GM23248 (cell line): Measurements from ENCODE around the gene SHD.

Source experiments
- EZH2 ChIP-seq: fragments of 200-600 bp; sonication (generic); IDR thresholded peaks from 2 replicates; pipeline ENCODE4 v1.6.1; 2018; ENCODE audit warnings: antibody characterized with exemption, mild to moderate bottlenecking; ENCODE audit not compliant: insufficient read depth, poor library complexity, severe bottlenecking
- EZH2phosphoT487 ChIP-seq: fragments of 200-600 bp; sonication (generic); IDR thresholded peaks from 2 replicates; pipeline ENCODE4 v1.6.1; 2018; ENCODE audit warnings: antibody characterized with exemption, moderate library complexity, mild to moderate bottlenecking, low read depth; ENCODE audit not compliant: insufficient read depth

DNA sequence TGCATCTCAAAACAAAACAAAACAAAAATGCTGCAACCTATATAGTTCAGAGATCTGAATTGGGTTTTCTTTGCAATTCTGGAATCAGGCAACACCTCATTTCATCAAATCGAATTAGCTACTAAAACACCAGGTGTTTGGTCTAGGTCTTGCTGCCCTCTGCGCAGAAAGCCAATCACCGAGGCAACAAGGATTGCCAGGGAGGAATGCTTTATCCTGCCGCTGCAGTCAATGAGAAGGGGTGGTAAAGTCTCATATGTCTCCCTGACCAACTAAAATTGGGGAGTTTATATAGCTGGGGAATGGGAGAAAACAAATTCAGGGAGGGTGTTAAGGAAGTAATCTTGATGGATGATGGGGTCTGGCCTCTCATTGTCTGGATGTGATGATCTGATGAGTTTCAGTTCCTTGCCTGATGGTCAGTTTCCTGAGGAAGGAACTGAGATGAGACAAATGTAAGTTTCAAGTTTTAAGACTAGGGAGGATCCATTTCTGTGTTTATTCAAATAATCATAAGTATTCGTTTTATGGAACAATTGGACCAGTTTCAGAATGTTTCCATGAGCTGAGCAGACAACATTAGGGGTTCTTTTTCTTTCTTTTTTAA lies 37.1 kb upstream of the SHD start:
- no peak for TF ChIP-seq EZH2
- TF ChIP-seq EZH2phosphoT487, result no peak
